ENCODE measurements around the gene CLN6.

Gene CLN6

GRCh38 chr15:68229386-68230156, at the start of gene CLN6:
CLN6 (minus strand) TSS chr15:68229728; CDS start chr15:68229584, 144 bp downstream.
- TF ChIP-seq CTCF (IDR thresholded peaks at IDR 0.05; ENCODE audit: low read depth, low read length): no peak
- H3K4me3 ChIP-seq (ENCODE audit: low read depth, low read length): peak within 1 kb of the TSS; percentile 66

- TF ChIP-seq CTCF (IDR thresholded peaks at IDR 0.05; ENCODE audit: low read depth, low read length): no peak
- H3K4me3 ChIP-seq (ENCODE audit: low read depth, low read length): peak overlapping the region; percentile 95
These were observed 49.3 kb upstream of the CLN6 start for GRCh38 chr15:68278595-68279405.

GRCh38 chr15:68278345-68278594, 48.7 kb upstream of the CLN6 start:
- no peak for TF ChIP-seq CTCF (IDR thresholded peaks at IDR 0.05; ENCODE audit: low read depth, low read length)

GRCh38 chr15:68277603-68278344, 48.2 kb upstream of the CLN6 start, which contains the start of gene FEM1B:
FEM1B (plus strand) TSS chr15:68277745; CDS start chr15:68278418, 673 bp downstream.
- no peak for TF ChIP-seq CTCF (IDR thresholded peaks at IDR 0.05; ENCODE audit: low read depth, low read length)

More at GRCh38 chr15:68278345-68278594, 48.7 kb upstream of the CLN6 start:
- peak overlapping the region; percentile 95 for H3K4me3 ChIP-seq (ENCODE audit: low read depth, low read length)

GRCh38 chr15:68277131-68277602, 47.6 kb upstream of the CLN6 start:
- peak overlapping the region; percentile 95 for H3K4me3 ChIP-seq (ENCODE audit: low read depth, low read length)
- no peak for TF ChIP-seq CTCF (IDR thresholded peaks at IDR 0.05; ENCODE audit: low read depth, low read length)

More at GRCh38 chr15:68277603-68278344, 48.2 kb upstream of the CLN6 start, which contains the start of gene FEM1B:
- peak within 1 kb of the TSS; percentile 95 for H3K4me3 ChIP-seq (ENCODE audit: low read depth, low read length)

GRCh38 chr15:68276668-68277067, 47.1 kb upstream of the CLN6 start:
- peak overlapping the region; percentile 95 for H3K4me3 ChIP-seq (ENCODE audit: low read depth, low read length)
- no peak for TF ChIP-seq CTCF (IDR thresholded peaks at IDR 0.05; ENCODE audit: low read depth, low read length)

Data from WI38 (cell line).